Omental fat pad (tissue), 4 donors: ENCODE results near the gene EVX1. TPM values are rescaled to one million over a fixed set of nuclear protein-coding genes. Genes with fewer than 3 reads are reported as not detected.

ENCODE experiments used
- ATAC-seq: fragments of 150-250 bp; one replicate; pipeline ENCODE4 v1.9.1; 2016; ENCODE audit warnings: mild to moderate bottlenecking, moderate library complexity; ENCODE audit not compliant: low FRiP score
- DNase-seq: peaks from one replicate; pipeline ENCODE4 v3.0.0-alpha.2; 2019; ENCODE audit warnings: low spot score
- total RNA-seq, 4 donors: library from RNA; depleted of rRNA; stranded (reverse); fragments of >200 nt; gene quantifications; one replicate each; pipeline ENCODE4 v1.1.0, GENCODE V29; 2016
- TF ChIP-seq, protein P1 (sequence below), 3 donors: fragments of 450-650 bp; IDR thresholded peaks; one replicate each; pipeline ENCODE4 v1.5.1; 2016 to 2017; ENCODE audit warnings: antibody characterized with exemption in 3 of 3, mild to moderate bottlenecking in 3 of 3, moderate library complexity in 2 of 3

Gene EVX1
- total RNA-seq, 4 donors from 2014 or later = not detected

- ATAC-seq (no peak), DNase-seq (no peak)
- TF ChIP-seq, protein P1, sequence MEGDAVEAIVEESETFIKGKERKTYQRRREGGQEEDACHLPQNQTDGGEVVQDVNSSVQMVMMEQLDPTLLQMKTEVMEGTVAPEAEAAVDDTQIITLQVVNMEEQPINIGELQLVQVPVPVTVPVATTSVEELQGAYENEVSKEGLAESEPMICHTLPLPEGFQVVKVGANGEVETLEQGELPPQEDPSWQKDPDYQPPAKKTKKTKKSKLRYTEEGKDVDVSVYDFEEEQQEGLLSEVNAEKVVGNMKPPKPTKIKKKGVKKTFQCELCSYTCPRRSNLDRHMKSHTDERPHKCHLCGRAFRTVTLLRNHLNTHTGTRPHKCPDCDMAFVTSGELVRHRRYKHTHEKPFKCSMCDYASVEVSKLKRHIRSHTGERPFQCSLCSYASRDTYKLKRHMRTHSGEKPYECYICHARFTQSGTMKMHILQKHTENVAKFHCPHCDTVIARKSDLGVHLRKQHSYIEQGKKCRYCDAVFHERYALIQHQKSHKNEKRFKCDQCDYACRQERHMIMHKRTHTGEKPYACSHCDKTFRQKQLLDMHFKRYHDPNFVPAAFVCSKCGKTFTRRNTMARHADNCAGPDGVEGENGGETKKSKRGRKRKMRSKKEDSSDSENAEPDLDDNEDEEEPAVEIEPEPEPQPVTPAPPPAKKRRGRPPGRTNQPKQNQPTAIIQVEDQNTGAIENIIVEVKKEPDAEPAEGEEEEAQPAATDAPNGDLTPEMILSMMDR (IDR thresholded peaks at IDR 0.05) = no peak
These were observed 35.0 kb downstream of the EVX1 start for GRCh38 chr7:27277628-27278027.

DNA sequence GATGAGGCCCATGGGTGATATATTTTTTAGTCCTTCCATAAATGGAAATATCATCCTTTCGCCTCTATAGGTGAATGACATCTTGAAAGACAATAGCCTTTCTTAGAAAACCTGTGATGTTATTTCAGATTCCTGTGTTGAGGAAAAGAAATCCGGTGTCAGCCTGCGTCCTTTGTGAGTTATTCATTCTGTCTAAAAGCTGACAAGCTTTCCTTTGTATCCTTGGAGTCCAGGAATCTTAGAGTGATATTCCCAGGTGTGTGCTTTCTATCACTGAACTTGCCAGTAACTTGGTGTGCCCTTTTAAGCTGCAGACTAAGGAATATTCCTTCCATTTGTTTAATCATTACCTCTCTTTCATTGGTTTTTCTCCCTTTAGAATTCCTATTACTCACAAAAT lies 41.0 kb downstream of the EVX1 start:
- DNase-seq = no peak
- ATAC-seq = no peak
- TF ChIP-seq, protein P1 (IDR thresholded peaks at IDR 0.05) = no peak

DNA sequence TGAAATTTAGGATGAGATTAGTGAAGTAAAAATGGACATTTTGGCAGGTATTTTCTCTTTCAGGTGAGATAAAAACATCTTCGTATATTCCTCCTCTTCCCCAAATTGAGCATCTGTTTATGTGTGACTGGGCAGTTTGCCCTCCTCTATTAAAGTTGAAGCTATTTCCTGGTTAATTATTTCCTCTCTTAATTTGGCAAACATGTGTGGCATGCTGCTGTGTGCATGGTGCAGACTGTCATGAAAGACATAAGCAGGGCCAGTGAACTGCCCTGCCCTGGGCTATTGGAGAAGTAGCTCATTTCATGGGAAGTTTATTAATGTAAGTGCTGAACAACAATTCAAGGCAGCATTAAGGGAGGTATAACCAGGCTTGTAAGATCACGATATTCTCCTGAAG lies 52.6 kb downstream of the EVX1 start:
- no peak for DNase-seq
- no peak for ATAC-seq
- TF ChIP-seq, protein P1 (IDR thresholded peaks at IDR 0.05) = no peak

DNA sequence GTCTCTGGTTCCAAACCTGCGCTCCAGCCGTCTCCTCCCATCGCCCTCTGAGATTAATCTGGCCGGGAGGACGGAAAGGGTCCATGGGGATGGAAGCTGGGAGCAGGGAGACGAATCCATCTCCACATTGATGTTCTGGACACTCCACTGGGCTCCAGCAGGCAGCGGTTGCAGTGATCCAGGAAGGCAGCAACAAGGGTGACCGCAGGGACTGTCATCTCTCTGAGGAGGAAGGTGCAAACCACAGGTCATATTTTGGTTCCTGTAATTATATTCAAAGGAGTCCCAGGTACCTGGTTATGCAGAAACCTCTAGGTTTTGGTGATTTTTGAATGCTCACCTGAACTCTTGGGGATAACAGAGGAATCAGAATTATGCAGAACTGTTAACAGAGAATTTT lies 54.8 kb downstream of the EVX1 start:
- no peak for DNase-seq
- no peak for ATAC-seq
- TF ChIP-seq, protein P1 (IDR thresholded peaks at IDR 0.05) = no peak

Other genes with a start within 250 kb of the EVX1 start
- gene HOXA1, start 146.8 kb upstream of the EVX1 start, total RNA-seq = under 1 TPM; 0.56 to 0.84 (median 0.77) TPM
- 1 to 10 TPM; 1.1 to 3.5 (median 1.5) TPM for gene HOXA2, start 140.1 kb upstream of the EVX1 start, total RNA-seq
- 1 to 10 TPM; 1.6 to 5.7 (median 3.1) TPM for gene HOXA4, start 112.0 kb upstream of the EVX1 start, total RNA-seq
- 10 to 100 TPM; 10.4 to 39.4 (median 26.5) TPM for gene HOXA5, start 99.1 kb upstream of the EVX1 start, total RNA-seq
- gene HOXA6, start 95.0 kb upstream of the EVX1 start, total RNA-seq = 10 to 100 TPM in 1 of 4 donors, 1 to 10 TPM in 3; 1.1 to 13.1 (median 6.4) TPM
- gene HOXA3, start 90.2 kb upstream of the EVX1 start, total RNA-seq = 10 to 100 TPM in 1 of 4 donors, 1 to 10 TPM in 3; 1.8 to 11.0 (median 4.3) TPM
- gene HOXA7, start 86.1 kb upstream of the EVX1 start, total RNA-seq = 1 to 10 TPM; 4.6 to 6.1 (median 5.3) TPM
- gene HOXA9, start 77.3 kb upstream of the EVX1 start, total RNA-seq = 1 to 10 TPM in 2 of 4 donors, under 1 TPM in 1, not detected in 1; 0.19 to 2.4 (median 1.0) TPM
- gene HOXA10, start 68.5 kb upstream of the EVX1 start, total RNA-seq = 1 to 10 TPM in 2 of 4 donors, under 1 TPM in 2; 0.56 to 1.9 (median 1.2) TPM
- gene HOXA11, start 57.6 kb upstream of the EVX1 start, total RNA-seq = not detected
- gene HOXA13, start 42.7 kb upstream of the EVX1 start, total RNA-seq = not detected